Measurements from ENCODE around the gene KLHL25.
A peak's percentile ranks its signal among the peaks of the same experiment; 100 is the strongest.
"Not testable (repeated sequence)": the region's sequence is repeated elsewhere in the genome, so short reads cannot be mapped to it uniquely, and the experiment has no call there.

Gene KLHL25, protein sequence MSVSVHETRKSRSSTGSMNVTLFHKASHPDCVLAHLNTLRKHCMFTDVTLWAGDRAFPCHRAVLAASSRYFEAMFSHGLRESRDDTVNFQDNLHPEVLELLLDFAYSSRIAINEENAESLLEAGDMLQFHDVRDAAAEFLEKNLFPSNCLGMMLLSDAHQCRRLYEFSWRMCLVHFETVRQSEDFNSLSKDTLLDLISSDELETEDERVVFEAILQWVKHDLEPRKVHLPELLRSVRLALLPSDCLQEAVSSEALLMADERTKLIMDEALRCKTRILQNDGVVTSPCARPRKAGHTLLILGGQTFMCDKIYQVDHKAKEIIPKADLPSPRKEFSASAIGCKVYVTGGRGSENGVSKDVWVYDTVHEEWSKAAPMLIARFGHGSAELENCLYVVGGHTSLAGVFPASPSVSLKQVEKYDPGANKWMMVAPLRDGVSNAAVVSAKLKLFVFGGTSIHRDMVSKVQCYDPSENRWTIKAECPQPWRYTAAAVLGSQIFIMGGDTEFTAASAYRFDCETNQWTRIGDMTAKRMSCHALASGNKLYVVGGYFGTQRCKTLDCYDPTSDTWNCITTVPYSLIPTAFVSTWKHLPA

DNA sequence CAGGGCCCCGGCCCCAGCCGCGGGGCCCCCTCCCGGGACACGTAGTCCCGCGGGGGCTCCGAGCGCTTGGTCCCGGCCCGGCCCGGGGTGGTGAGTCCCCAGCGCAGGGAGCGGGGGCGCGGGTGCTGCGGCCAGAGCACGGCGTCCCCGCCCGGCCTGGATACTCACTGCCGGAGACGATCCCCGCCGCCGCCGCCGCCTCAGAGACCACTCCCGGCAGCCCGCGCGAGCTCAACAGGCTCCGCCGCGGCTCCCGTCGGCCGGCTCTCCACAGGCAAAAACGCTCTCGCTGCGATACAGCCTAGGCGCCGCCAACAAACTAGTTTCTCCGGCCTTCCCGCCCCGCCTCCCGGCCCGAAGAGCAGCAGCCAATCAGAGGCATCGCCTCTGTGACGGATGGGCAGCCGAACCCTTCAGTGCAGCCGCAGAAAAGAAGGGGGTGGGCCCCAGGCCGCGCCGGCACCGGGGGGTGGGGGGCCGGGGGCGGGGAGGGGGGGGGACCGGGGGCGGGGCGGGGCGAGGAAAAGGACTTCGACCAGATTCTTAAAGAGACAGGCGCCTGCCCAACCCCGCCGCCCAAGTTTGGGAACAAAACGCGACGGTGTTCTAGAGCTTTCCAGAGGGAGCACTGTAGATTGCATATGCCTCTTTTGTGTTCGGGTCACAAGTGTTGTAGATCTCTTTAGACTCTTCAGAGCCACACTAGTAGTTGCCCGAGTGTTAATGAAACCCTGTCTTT, at the start of gene KLHL25:
KLHL25 (minus strand) TSS at position 328 of the 739 bp plus-strand sequence. CDS start 25,115 bp downstream, outside the sequence.
- DNase-seq = peak; percentile 82

DNA sequence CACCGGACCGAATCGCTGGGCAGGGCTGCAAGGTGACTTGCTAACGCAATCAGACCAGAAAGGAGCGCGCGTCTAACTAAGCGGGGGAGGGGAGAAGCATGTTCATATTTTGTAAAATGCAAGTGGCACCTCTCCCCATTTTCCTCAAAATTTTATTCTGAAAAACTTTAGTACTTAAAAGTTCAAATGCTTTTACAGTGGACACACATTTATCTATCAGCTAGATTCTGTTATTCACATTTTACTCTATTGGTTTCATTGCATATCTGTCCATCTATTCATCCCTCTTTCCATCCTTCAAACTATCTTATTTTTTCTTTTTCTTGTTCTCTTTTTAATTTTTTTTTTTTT, 46.1 kb upstream of the KLHL25 start:
- no peak for DNase-seq

DNA sequence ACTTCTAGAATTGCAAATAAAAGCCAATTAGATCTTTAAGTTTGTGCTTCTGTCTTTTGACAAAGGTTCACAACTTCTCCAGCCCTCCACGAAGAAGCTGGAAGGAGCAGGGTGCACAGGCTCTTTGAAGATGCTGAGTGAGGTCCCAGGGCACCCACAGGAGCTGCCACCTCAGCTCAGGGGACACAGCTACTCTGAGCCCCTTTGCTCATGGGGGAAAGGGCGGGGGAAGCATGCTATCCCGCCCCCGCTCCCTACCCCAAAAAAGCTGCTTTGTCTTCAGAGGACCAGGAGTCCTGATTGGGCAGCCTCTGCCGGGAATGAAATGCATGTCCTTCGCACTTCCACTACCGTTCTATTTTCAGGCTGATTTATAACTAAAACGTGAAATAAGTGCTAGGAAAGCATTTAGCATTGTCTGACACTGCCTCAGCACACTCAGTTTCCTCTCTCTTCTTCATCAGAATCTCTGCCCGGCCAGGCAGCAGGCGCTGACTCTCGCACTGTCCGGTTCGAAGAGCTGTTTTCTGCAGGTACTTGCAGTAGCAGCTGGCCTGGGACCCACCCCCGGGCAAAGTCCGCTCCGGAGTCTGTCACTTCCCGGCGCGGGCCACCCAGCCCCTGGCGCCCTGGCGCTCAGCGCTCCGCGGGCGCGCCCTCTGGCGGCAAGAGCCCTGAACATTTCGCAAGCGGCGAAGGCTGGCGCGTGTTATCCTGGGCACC, 45.5 kb upstream of the KLHL25 start:
- peak; percentile 48 for DNase-seq

DNA sequence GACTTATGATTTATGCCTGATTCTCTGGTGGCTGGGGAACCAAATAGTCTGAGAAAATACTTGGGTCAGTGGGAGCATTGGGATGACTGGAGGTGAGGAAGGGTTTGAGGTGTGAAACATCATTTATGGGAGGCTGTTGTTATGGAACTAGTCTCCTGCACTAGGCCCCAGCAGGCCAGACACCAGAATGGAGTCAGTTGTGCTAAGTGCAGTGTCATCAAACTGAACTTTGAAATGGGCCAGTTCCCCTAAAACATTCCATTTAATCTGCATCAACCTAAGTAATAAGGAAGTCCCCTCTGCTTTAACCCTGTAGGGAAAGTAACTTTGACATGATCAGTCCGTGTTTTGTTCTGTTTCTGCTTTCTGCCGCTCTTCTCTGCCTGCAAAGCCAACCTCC, 44.9 kb upstream of the KLHL25 start:
- no peak for DNase-seq

DNA sequence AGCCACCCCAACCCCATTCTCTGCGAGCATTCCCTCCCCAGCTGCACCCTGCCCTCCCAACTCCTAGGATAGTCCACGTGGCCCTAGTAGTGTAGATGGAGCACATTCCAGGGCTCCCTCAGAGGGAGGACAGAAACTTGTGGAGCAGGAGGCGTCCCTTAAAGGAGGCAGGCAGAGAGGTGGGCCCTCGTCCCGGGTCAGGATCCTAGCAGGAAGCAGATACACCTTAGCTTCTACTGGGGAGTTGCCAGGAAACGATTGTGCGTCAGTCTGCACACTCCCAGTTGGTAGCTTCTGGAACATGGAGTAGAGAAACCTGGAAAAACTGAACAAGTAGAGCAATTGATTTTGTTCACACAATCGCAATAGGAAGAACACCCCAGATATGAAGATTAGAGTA, 43.9 kb upstream of the KLHL25 start:
- DNase-seq = no peak

DNA sequence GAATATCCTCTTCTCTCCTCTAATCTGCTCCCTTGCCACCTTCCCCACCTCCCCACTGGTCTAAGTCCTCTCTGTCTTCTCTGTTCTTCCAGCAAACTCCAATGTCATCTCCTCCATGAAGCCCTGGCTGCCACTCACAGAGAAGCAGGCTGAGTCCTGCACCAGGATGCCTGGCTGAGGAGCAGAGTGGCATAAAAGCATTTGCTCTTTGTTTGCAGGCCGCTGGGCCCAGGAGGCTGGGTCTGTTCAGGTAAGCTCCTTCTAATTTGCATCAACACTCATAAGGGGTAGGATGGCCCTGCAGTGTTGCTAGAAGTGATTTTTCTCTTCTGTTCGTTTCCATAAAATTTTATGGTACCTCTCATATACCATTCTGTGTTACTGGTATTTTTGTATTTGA, 43.2 kb upstream of the KLHL25 start:
- peak; percentile 2 for DNase-seq

DNA sequence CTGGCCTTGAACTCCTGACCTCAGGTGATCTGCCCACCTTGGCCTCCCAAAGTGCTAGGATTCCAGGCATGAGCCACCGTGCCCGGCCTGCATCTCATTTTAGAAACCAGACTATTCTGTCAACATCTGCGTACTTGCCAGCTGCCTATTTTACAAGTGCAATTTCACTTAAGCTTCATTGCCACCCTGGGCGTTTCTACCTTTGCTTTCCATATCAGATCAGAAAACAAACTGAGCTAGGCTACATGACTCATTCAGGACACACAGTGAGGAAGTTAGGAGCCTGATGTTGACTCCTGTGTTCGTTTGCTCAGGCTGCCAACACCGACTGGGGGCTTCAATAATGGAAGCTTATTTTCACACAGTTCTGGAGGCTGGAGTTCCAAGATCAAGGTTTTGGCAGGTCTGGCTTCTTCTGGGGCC, 42.3 kb upstream of the KLHL25 start:
- peak; percentile 54 for DNase-seq

DNA sequence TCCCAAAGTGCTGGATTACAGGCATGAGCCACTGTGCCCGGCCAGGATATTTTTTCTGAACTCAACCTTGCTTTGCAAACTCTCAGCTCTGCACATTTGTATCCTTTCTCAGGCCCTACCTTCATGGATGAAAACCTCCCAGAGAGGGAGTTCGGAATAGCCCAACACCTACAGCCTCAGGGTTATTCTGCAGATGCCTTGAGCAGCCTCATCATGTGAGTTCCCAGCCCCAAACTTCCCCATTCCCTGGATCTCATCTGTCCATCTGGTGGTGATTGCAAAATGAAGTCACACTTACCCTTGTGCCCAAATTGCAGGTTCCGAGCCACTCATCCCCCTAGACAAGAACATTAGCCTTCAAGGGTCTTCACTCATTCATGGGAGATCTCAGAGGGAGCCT, 39.9 kb upstream of the KLHL25 start:
- no peak for DNase-seq

DNA sequence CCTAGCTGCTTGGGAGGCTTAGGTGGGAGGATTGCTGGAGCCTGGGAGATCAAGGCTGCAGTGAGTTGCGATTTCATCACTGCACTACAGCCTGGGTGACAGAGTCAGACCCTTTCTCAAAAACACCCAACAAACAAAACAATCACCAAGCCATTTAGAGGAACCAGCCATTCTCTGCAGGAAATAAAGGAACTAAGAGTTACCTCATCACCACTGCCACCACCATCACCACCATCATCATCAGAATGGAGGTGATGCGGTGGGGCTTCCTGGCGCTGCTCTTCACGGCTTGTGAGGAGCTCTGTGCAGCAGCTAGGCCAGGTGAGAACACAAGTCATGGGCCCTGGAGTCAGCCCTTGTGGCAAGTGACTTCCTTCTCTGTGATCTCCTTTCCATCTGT, 37.7 kb upstream of the KLHL25 start:
- DNase-seq = no peak

DNA sequence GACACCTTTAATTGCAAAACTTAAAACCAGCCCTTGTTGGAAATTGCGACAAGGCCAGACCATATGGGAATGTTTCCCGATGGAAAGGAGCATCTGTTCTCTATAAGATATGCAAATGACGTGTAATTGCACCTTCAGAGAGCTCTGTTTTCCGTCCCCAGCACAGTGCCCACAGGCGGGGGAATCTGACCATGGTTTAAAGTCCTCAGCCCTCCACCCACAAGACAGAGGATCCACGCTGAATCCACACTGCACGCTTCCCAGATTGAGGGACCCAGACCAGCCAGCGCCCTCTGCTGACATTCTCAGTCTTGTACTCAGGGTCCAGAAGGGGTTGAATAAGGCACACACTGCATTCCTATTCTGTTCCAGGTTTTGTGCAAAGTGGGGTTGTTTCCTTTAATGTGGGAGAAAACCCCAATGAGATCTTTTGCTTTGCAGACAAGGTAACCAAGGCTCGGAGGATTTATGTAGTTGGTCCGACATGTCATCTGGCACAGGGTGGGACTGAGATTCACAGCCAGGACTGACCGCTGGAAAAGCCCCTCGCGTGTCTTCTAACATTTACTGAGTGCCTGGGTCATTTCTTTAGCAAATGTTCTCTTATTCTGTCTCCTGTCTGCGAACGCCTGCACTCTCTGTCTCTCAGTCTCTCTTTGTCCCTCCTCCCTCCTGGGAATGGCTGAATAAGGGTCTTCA, 36.8 kb upstream of the KLHL25 start:
- DNase-seq = no peak

DNA sequence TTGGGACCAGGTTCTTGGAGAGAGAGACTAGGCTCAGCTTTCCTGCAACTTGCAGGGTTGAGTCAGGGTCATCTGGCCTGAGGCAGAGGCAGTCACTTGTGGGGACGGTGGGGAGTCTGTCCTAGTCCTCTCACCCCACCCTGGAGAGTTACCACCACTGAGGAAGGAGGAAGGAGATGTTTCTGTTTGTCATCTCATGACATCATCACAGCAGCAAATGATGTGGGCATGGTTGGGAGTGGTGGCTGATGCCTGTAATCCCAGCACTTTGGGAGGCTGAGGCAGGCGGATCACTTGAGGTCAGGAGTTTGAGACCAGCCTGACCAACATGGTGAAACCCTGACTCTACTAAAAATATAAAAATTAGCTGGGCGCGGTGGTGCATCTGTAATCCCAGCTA, 35.0 kb upstream of the KLHL25 start:
- DNase-seq = not testable (repeated sequence)

DNA sequence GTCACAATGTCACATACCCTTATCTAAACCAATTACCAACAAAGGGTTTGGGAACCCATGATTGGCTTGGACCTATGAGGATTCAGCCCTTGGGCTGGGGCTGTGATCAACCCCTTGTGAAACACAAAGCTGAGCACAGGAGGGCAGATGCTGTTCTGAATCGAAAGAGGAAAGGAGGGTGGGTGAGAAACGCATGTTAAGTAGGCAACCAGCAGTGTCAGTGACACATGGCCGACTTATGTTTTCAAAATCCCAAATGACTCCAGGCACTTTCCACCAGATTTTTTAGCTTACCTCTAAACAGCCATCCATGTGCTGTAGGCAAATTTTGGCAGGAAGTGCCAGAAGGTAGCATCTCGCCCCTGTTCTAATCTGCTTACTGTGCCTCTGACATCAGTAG, 34.1 kb upstream of the KLHL25 start:
- no peak for DNase-seq

DNA sequence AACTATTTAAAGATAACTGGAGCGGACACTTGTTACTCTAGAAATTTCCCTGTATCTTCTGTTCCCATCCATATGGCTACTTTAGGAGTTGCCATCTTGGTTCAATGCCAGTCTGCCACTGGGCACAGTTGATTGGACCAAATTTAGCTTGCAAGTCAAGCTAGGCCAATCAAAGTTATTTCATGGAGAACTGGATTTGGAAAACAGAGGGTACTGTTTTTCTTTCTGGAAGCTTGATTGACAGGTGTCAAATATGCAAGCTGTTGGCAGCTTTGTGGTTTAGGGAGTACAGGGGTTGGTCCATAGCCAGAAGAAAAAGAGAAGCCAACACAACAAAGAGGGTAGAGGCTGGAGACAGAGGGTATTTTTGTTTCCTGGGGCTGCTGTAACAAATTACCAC, 33.4 kb upstream of the KLHL25 start:
- no peak for DNase-seq

DNA sequence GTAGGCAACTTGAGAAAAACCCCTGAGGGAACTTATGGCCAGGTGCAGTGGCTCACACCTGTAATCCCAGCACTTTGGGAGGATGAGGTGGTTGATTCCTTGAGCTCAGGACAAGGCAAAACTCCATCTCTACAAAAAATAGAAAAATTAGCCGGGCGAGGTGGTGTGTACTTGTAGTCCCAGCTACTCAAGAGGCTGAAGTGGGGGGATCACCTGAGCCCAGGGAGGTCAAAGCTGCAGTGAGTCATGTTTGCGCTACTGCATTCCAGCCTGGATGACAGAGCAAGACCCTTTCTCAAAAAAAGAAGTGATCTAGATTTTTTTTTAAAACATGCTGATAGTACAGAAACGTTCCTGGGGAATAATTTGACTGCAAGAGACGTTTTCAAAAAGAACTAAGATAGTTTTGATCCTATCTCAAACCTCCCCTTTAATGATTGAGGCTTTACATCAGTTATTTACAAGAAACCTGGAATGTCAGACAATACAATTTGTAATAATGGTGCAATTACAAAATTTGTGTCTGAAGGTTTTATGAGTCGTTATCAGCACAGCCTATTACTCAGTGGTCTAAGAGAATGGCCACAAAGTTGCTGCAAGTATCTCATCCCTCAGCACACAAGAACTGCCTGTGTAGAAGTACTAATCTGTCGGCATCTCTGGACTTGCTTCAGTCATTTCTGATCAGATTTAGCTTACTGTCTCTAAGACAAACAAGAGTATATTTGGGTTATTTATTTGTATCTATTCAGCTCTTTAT, 32.2 kb upstream of the KLHL25 start:
- no peak for DNase-seq

DNA sequence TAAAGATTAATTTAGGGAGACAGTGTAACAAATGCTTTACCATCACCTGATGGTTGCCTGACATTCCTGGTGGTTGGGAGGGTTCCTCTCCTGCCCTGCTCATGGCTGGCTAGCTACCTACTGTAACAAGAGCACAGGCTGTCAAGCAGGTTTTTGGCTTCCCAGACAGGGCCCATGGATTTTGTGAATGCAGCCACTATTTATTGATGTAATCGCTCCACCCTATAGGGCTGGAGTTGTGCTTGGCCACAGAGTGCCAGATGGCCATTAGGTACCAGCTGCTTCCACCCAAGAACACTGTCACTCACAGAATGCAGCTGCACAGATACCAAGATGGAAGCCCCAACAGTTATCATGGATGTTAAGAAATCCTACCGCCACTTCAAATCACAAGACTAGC, 31.0 kb upstream of the KLHL25 start:
- DNase-seq = peak; percentile 37

DNA sequence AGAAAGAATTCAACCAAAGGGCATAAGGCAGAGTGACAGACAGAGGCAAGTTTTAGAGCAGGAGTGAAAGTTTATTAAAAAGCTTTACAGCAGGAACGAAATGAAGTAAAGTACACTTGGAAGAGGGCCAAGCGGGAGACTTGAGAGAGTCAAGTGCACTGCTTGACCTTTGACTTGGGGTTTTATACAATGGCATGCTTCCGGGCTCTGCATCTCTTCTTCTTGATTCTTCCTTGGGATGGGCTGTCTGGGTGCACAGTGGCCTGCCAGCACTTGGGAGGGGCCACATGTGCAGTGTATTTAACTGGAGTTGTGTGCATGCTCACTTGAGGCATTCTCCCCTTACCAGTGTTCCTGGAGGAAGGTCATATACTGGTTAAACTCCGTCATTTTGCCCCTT, 30.4 kb upstream of the KLHL25 start:
- no peak for DNase-seq

DNA sequence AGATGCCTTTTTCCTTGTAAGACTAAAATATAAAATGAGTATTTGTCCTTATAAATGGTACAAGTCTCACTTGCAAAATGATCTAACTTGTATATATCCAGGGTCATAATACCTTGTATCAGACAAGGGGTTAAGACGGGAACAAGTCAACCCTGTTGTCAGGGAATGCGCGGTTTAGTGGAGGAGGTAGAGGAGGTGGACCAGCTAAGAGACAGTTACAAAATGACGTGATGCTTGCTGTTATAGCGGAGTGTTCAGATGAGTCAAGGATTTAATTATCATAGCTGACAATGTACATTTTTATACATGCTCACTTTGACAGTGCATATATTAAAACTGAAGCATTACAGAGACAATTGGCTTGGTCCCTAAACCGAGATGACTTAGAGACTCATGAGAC, 26.8 kb upstream of the KLHL25 start:
- no peak for DNase-seq

DNA sequence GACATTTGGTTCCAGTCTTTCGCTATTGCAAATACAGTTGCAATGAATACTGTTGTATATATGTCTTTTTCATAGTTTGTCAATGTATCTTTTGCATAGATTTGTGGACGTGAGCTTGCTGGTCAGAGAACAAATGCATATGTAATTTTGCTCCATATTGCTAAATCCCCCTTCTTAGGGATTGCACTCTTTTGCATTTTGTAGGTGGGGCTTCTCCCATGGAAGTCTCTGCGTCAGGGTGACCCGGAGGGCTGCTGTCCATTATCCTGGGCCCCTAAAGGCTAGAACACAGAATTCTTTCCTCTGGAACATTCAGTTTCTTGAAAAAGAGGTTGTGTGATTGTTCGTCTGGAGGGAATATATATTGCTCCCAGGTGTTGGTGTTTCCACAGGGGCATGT, 25.2 kb upstream of the KLHL25 start:
- no peak for DNase-seq

DNA sequence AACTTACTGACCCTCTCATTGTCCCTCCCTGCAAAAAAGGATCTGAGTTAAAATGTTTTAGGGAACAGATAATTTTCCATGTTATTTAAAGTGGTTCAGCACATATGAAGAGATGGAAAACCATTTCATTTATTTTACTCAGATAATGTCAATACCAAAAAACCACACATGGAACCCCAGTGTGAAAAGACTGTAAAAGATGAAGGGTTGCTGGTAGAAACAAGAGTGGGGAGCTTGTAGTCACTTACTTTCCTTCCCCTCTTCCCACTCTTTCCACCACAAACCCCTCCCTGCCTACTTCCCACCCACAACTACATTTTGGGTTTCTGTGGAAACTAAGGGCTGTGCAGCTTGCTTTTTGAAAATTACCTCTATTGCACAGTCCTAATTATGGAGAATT, 18.5 kb upstream of the KLHL25 start:
- DNase-seq = no peak

DNA sequence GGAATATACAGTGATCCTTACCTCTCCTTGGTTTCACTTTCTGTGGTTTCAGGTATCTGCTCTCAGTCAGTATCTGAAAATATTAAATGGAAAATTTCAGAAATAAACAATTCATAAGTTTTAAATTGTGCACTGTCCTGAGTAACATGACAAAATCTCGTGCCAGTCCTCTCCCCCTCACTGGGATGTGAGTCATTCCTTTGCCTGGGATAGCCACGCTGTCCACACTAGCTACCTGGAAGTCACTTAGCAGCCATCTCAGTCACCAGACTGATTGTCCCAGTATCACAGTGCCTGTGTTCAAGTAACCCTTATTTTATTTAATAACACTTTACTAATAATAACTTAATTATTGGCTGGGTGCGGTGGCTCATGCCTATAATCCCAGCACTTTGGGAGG, 15.3 kb upstream of the KLHL25 start:
- no peak for DNase-seq

DNA sequence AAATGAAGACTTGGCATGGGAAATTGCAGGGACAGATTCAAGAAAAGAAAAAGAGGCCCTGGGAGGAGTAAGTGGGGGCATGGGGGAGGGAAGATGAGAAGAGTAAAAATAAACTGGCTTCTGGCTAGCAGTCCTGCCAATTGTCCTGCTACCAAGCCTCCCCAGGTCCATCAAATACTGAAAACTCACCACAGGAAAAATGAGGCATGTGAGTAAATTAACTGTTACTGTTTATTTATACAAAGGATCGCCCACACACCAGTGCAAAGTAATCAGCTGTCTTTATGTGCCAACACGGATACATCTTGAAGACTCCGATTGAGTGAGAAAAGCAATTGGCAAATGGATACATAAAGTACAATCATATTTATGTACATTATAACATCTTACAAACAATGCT, 10.7 kb upstream of the KLHL25 start:
- no peak for DNase-seq

All from DMS153 (cell line).